ENCODE data around the gene EGLN1. TPM values are rescaled to one million over a fixed set of nuclear protein-coding genes. Genes with fewer than 3 reads are reported as not detected.
A peak's percentile ranks its signal among the peaks of the same experiment; 100 is the strongest.

The EGLN1 gene
- total RNA-seq, 4 donors from 2014 or later, result 34.7 to 53.1 (median 39.8) TPM

GRCh38 chr1:231408528-231409094 is 13.5 kb downstream of the EGLN1 start:
- H3K27ac ChIP-seq, result peak overlapping the region in 2 of 4 donors; percentile 69 to 74
- H3K36me3 ChIP-seq, result no peaks in the 10 kb centered on the region
- no peaks in the 10 kb centered on the region for H3K27me3 ChIP-seq
- no peaks in the 10 kb centered on the region for H3K9me3 ChIP-seq
- H3K4me1 ChIP-seq, result peaks cover 0 to 45% (median 3%) of the 10 kb centered on the region in 4 donors
- TF ChIP-seq CTCF (IDR thresholded peaks at IDR 0.05) (no peak), POLR2A (IDR thresholded peaks at IDR 0.05) (no peak)
- no peak for DNase-seq
- H3K4me3 ChIP-seq, result peak overlapping the region in 1 of 4 donors; percentile 8

GRCh38 chr1:231407547-231408396 is 14.3 kb downstream of the EGLN1 start:
- peak overlapping the region in 2 of 4 donors; percentile 69 to 74 for H3K27ac ChIP-seq
- H3K4me3 ChIP-seq, result peak overlapping the region in 1 of 4 donors; percentile 8
- peaks cover 0 to 39% (median 3%) of the 10 kb centered on the region in 4 donors for H3K4me1 ChIP-seq
- H3K27me3 ChIP-seq, result no peaks in the 10 kb centered on the region
- H3K36me3 ChIP-seq, result no peaks in the 10 kb centered on the region
- no peak for TF ChIP-seq POLR2A (IDR thresholded peaks at IDR 0.05)
- no peak for TF ChIP-seq CTCF (IDR thresholded peaks at IDR 0.05)
- no peak for DNase-seq
- no peaks in the 10 kb centered on the region for H3K9me3 ChIP-seq

GRCh38 chr1:231407049-231407448 is 15.0 kb downstream of the EGLN1 start:
- no peak overlapping the region for H3K4me3 ChIP-seq
- TF ChIP-seq POLR2A (IDR thresholded peaks at IDR 0.05), result no peak
- no peak for TF ChIP-seq CTCF (IDR thresholded peaks at IDR 0.05)
- DNase-seq, result no peak
- H3K27ac ChIP-seq, result peak overlapping the region in 2 of 4 donors; percentile 69 to 74
- H3K4me1 ChIP-seq, result peaks cover 0 to 39% (median 3%) of the 10 kb centered on the region in 4 donors
- no peaks in the 10 kb centered on the region for H3K9me3 ChIP-seq
- no peaks in the 10 kb centered on the region for H3K27me3 ChIP-seq
- no peaks in the 10 kb centered on the region for H3K36me3 ChIP-seq

GRCh38 chr1:231404318-231404717 is 17.8 kb downstream of the EGLN1 start:
- DNase-seq, result no peak
- H3K27ac ChIP-seq, result no peak overlapping the region
- no peak overlapping the region for H3K4me3 ChIP-seq
- no peak for TF ChIP-seq POLR2A (IDR thresholded peaks at IDR 0.05)
- TF ChIP-seq CTCF (IDR thresholded peaks at IDR 0.05), result no peak
- no peaks in the 10 kb centered on the region for H3K9me3 ChIP-seq
- no peaks in the 10 kb centered on the region for H3K27me3 ChIP-seq
- no peaks in the 10 kb centered on the region for H3K36me3 ChIP-seq
- H3K4me1 ChIP-seq, result peaks cover 0 to 20% (median 2%) of the 10 kb centered on the region in 4 donors

- Histone ChIP-seq H3K27ac (no peak overlapping the region), H3K9me3 (no peaks in the 10 kb centered on the region), H3K4me1 (no peaks in the 10 kb centered on the region), H3K4me3 (no peak overlapping the region), H3K36me3 (no peaks in the 10 kb centered on the region), H3K27me3 (no peaks in the 10 kb centered on the region)
- TF ChIP-seq POLR2A (IDR thresholded peaks at IDR 0.05) (no peak), CTCF (IDR thresholded peaks at IDR 0.05) (no peak)
- DNase-seq, result no peak
These were observed 20.6 kb downstream of the EGLN1 start for GRCh38 chr1:231401478-231401877.
